Gastroesophageal sphincter (tissue), 3 donors: Measurements from ENCODE around the gene SLC35E4.

Experiments
- POLR2A ChIP-seq, 2 donors: fragments of 450-650 bp; IDR thresholded peaks; one replicate each; pipeline ENCODE4 v1.6.1; 2017; ENCODE audit warnings: antibody characterized with exemption in 2 of 2, mild to moderate bottlenecking in 2 of 2, moderate library complexity in 1 of 2
- TF ChIP-seq, protein P1 (sequence below), 4 experiments: fragments of 200-600 bp in 2 of 4; fragments of 450-650 bp in 2 of 4; sonication (generic) in 1 of 4; IDR thresholded peaks; one replicate each; pipeline ENCODE4 v1.5.1; 2017 to 2019; ENCODE audit warnings: antibody characterized with exemption in 4 of 4, mild to moderate bottlenecking in 2 of 4, moderate library complexity in 2 of 4

DNA sequence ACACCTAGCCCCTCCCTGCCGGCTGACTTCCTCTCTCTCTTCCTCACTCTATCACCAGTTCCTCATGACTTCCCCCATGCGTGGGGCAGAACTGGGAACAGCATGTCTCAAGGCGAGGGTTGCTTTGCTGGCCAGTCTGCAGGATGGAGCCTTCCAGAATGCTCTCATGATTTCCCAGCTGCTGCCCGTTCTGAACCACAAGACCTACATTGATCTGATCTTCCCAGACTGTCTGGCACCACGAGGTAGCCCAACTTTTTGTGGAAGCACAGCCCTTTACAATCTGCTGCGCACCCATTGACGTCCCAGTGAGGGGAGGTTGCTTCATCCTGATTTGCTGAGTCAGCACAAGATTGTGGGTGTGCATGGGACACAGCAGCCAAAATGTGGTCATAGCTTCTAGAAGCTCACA is 20.0 kb upstream of the SLC35E4 start:
- TF ChIP-seq, protein P1, sequence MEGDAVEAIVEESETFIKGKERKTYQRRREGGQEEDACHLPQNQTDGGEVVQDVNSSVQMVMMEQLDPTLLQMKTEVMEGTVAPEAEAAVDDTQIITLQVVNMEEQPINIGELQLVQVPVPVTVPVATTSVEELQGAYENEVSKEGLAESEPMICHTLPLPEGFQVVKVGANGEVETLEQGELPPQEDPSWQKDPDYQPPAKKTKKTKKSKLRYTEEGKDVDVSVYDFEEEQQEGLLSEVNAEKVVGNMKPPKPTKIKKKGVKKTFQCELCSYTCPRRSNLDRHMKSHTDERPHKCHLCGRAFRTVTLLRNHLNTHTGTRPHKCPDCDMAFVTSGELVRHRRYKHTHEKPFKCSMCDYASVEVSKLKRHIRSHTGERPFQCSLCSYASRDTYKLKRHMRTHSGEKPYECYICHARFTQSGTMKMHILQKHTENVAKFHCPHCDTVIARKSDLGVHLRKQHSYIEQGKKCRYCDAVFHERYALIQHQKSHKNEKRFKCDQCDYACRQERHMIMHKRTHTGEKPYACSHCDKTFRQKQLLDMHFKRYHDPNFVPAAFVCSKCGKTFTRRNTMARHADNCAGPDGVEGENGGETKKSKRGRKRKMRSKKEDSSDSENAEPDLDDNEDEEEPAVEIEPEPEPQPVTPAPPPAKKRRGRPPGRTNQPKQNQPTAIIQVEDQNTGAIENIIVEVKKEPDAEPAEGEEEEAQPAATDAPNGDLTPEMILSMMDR (IDR thresholded peaks at IDR 0.05) = no peak
- TF ChIP-seq POLR2A (IDR thresholded peaks at IDR 0.05) = no peak
